HG02981 (cell line): Measurements from ENCODE around the gene TLE5.
"Not testable (repeated sequence)": the region's sequence is repeated elsewhere in the genome, so short reads cannot be mapped to it uniquely, and the experiment has no call there.

Source experiments
- ATAC-seq: cut with Tn5 transposase; IDR thresholded peaks from one replicate; pipeline ENCODE4 v1.9.1; 2021; ENCODE audit warnings: mild to moderate bottlenecking, moderate library complexity; ENCODE audit not compliant: unreplicated experiment

The TLE5 gene

DNA sequence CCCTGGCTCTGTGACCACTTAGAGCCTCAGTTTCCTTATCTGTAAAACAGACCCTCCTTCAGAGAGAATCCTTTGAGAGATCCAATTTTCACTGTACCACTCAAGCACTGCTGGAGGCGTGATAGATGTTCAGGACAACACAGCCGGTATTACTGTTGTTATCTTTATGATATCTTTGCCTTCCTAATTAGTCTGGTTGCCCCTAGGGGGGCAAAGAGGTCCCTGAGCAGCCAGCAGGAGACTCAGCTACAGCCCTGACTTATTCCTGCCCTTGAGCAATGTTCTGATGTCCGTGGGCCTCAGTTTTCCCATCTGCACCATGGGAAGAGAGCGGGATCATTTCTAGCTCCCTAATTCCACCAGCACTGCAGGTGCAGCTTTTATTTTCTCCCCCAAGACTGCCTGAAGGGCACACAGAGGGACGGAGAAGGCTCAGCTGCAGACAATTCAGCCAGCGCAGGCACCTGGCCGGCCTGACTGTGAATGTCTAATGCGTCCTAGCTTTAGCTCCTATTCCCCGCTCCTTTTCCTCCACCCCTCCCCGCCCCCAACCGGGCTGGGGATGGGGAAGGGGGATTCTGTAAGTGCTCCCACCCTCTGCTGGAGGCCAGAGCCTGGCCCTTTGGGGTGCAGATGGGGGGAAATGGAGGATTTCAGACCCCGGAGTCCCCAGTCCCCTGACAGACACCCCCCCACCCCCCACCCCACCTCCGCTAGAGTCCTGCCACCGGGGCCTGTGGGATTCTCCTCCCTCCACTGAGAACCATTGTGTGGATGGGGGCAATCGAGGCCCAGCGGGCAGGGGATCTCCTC, 16.2 kb downstream of the TLE5 start:
- no peak for ATAC-seq

DNA sequence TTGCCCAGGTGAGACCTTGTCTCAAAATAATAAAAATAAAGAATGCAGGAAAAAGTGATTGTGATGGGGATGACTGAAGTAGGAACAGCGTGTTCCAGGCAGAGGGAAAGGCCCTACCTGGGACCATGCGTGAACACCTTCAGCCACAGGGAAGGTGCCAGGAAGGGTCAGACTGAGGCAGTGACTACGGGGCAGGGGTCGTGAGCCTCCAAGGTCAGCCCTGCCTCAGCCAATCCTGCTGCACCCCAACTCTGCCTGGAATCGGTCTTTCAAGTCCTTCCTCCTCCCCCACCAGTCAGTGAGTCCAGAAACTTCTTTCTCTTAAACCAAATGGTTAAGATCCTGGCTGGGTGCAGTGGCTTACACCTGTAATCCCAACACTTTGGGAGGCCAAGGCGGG, 17.1 kb downstream of the TLE5 start:
- no peak for ATAC-seq

DNA sequence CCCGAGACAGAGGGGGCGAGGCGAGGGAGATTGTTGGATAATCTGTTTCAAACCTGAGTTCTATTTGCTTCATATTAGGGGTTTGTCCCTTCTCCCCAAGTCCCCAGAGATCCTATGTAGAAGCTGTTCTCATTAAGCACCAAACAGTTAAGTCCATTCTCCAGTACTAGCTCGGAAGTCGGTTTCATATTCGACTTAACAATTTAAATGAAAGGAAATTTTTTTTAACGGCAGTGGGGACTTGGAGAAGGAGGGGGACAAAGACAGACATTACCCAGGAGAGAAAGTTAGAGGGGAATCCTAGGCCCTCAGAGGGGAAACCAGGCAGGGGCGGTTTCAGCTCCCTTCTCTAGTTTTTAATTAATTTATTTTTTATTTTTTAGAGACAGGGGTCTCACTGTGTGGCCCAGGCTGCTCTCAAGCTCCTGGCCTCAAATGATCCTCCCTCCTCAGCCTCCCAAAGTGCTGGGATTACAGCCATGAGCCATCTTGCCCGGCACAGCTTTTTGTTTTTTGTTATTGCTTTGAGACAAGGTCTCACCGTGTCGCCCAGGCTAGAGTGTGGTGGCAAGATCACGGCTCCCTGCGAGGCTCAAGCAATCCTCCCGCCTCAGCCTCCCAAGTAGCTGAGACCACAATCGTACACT, 19.6 kb downstream of the TLE5 start:
- ATAC-seq = no peak

DNA sequence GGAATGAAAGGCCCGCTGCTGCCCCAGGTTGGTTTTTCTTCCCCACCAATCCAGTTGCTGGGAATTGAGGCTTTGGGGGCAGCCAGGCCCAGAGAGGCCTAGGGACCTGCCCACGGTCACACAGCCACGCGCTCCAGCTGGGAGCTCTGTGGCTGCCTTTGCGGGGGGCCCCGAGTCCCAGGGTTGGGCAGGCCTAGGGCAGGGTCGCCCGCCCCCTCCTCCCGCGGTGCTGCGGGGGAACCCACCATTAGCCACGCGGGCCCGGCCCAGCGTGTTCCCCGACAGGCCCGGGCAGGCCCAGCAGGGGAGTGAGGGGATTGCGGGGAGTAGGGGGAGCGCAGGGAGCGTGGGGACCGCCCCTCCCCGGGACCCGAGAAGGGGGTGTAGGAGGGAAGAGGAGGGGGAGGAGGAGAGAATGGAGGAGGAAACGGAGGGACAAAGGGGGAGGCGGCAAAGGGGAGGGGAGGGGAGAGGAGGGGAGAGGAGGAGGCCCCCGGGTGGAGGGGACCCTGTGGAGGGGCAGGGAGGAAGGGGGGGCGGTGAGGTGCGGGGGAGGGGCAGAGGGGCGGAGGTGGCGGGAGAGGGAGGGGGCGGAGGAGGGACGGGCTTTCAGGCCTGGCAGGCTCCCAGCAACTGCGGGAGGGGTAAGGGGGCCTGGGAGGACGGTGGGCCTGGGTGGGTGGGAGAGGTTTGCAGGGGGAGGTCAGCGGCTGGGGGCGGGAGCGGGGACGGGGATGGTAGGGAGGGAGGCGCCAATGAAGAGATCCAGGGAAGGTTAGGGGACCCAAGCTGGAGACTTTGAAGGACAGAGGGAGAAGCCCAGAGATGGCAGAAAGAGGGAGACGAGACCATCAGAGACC, 20.3 kb downstream of the TLE5 start:
- no peak for ATAC-seq

DNA sequence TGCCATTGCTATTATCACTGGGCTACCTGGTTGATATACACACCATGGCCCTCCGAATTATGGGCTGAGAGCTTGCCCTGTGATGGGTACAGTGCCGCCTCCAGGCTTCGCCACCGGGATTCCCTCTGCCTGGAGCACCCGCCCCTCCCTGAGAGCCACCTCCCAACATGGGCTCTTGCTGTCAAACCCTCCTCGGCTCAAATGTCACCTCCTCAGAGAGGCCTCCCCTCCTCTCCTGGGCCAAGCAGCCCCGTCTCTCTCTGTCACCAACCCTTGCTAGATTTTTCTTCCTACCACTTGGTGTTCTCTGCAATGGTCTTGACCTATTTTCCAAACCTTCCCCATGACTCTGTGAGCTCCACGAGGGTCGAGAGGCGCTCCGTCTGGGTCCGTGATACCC, 21.0 kb downstream of the TLE5 start:
- ATAC-seq = no peak

DNA sequence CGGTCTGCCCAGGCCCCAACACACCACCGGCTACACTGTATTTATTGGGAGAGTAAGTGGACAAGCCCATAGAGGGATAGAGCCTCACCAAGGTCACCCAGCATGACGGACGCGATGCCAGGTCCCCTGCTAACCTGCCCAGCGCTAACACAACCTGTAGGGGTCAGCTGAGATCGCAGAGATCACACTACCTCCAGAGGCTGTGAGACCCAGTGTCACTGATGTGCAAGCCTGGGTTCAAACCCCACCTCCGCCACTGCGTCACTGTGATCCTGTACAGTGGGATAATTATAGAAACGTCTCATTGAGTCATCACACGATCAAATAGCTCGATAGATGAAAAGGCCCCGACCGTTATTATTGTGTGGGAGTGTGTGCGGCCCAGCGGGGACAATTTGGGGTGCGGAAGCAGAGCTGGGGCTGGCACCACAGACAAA, 22.6 kb downstream of the TLE5 start:
- no peak for ATAC-seq

DNA sequence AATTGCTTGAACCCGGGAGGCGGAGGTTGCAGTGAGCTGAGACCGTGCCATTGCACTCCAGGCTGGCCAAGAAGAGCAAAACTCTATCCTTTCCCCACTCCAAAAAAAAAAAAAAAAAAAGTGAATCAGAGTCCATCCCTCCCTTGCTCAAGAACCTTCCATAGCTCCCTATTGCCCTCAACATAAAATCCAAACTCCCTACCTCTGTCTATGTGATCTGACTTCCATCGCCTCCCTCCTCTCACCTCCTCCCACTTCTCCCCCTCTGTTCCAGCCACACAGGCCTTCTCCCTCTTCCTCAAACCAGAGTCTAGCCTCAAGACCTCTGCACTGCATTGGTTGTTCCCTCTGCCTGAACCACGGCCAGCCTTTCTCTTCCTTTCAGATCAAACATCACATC, 23.2 kb downstream of the TLE5 start:
- ATAC-seq = no peak

DNA sequence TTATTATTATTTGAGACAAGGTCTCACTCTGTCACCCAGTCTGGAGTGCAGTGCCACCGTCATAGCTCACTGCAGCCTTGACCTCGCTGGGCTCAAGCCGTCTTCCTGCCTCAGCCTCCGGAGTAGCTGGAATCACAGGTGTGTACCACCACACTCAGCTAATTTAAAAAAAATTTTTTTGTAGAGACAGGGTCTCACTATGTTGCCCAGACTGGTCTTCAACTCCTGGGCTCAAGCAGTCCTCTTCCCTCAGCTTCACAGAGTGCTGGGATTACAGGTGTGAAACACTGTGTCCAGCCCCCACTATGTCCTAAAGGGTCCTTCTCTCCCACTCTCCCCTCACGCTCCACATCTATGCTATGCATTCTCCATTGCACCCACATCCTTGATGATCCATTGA, 24.1 kb downstream of the TLE5 start:
- ATAC-seq = no peak

DNA sequence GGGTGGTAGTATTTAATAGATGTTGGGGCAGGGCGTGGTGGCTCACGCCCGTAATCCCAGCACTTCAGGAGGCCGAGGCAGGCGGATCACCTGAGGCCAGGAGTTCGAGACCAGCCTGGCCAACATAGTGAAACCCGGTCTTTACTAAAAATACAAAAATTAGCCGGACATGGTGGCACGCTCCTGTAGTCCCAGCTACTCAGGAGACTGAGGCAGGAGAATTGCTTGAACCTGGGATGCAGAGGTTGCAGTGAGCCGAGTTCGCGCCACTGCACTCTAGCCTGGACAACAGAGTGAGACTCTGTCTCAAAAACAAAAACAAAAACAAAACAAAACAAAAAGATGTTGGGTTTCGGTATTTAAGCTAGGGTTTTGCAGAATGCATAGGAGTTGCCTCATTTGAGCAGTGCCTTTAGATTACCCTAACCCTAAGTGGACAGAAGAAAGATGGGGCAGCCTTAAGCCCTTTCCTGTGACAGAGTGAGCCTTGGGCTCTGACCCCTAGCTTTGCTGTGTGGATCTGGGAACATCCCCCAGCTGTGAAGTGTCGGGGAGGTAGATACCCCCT, 25.2 kb downstream of the TLE5 start:
- ATAC-seq = not testable (repeated sequence)

DNA sequence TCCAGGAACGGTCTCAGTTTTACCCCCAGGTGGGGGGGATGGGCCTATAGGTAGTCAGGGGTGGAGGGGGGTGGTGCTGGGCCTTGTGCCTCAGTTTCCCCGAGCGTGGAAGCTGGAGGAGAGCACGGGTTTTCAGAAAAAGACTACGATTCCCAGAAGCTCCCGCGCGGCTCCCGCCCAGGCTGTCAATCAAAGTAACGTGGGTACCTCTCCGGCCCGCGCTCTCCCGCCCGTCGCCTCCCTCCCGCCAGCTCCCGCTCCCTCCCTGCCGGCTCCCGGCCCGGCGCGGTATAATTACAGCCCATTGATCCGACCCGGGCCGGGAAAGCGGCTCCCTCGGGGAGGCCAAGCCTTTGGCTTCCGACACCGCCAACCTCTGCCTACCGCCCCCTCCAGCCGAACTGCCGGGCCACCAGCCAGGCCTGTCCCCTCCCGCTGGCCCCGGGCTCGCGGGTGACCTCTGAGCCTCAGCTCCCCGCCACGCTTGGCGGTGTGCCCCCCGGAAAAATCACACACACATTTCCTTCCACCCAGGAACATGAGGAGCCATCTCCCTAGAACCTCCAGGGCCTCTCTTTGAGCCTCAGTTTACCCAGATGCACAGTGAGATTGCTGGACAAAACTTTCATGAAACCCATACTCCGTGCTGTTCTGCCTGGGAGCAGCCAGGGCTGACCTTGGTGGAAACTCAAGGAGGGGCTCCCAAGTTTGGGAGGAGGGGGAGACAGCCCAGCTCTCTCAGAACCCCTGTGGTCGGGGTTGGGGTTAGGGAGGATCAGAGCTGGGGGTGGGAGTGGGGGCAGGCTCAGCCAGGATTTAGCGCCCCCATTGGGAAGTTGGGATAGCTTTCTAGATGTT, 25.9 kb downstream of the TLE5 start:
- peak; percentile 44 for ATAC-seq

DNA sequence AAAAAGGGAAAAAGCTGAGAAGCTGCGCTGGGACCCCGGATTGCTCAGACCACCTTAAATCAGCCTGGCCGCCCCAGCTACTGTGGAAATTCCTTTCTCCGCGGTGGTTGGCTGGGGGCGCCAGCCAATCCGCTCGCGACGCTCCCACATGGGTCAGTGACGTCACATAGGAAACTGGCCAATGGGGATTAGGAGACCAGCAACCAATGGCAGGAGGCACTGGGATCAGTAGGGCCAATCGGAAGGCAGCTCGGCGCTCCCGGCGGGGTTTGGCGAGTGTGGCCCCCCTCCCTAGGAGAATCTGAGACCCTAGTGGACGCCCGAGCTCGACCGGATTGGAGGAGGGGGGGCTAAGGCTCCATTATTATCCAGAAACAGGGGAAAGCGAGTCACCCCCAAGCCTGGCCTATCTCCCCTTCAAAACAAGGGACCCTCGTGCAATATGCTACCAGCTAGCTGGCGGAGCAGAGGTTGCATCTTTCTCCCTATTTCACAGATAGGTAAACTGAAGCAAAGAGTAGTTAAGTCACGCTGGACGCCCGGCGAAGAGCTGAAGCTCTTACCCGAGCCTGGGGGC, 26.7 kb downstream of the TLE5 start:
- ATAC-seq = peak; percentile 92

DNA sequence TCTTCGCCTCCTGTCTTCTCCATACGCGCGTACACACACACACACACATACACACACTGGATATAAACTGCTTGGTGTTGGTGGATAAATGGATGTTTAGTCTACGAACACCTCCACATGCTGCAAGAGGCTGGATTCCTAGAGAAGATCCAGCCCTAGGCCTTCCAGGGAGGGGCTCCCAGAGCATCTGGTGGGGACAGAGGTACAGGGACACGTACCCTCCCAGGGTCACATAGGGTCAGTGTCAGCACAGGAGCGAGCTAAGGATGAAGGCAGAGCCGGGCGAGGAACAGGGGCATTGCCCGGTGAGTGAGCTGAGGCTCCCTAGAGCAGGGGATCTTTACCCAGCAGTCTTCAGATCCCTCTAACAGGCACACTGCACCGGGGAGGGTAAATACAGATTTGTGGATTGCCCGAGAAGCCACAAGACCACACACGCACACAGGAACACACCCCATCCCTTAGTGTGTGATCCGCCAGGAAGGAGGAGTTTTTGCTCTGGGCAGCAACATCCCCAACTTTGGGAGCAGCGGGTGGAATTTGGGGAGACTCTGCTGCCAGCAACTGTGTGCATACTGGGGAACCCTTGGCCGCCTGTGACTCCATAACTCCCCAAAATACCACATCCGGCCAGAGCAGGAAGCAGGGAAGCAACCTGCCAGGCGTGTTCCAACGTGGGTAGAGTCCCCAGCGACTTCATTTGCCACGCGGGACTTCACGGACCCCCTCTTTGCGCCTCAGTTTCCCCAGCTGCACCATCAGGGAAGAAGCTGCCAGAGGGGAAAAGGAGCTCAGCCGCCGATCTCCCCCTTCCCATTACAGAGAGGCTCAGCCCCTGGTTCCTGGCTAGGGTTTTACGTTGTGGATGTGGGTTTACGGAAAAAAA, 27.4 kb downstream of the TLE5 start:
- no peak for ATAC-seq

DNA sequence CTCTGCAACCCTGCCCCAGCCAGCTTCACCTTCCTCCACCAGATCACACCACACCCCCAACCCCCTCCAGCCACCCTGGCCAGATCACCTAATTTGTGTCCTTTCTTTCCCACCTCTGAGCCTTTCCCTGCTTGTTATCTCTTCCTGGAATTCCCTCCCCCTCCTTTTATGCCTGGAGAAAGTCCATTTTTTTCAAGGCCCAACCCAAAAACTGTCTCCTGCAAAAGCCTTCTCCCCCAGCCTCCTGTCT, 28.0 kb downstream of the TLE5 start:
- ATAC-seq = no peak

DNA sequence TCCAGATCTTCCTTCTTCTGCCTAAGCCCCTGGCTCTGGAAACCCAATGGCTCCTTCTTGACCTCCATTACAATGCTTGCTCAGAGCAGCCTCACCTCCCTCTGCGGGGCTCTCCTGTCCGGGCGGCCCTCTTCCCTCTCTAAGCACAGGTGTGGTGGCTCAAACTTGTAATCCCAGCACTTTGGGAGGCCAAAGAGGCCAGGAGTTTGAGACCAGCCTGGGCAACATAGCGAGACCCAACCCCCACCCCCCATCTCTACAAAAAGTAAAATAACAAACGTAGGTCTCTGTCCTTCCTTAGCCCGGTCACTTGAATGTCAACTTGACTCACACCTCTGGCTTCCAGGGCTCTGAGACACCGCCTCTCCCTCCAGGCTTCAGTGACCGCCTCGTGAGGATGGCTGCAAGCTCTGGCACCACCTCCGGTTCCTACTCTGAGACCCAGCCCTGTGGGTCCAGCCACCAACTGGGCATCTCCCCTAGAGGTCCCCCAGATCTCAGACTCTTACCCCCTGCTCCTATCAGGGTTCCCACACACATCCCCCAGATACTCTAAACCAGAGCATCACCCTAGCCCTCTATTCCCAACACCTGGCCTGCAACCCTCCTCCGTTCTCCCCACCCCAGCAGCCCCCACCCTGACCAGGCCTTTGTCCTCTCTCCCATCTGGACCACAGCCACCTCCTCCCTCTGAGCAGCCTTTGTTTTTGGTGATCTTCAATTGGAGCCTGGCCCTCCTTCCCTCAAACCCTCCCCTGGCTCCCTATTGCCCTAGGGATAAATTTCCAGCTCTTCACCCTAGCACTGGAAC, 28.5 kb downstream of the TLE5 start:
- ATAC-seq = no peak

DNA sequence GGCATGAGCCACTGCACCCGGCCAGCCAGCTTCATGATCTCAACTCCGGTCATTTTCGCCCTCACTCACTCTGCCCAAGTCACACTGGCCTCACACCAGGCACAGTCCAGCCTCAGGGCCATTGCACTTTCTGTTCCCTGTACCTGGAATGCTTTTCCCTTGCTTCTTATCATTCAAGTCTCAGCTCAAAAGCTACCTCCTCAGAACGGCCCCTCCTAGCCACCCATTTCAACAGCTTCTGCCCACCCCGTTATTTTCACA, 30.8 kb downstream of the TLE5 start:
- ATAC-seq = no peak

DNA sequence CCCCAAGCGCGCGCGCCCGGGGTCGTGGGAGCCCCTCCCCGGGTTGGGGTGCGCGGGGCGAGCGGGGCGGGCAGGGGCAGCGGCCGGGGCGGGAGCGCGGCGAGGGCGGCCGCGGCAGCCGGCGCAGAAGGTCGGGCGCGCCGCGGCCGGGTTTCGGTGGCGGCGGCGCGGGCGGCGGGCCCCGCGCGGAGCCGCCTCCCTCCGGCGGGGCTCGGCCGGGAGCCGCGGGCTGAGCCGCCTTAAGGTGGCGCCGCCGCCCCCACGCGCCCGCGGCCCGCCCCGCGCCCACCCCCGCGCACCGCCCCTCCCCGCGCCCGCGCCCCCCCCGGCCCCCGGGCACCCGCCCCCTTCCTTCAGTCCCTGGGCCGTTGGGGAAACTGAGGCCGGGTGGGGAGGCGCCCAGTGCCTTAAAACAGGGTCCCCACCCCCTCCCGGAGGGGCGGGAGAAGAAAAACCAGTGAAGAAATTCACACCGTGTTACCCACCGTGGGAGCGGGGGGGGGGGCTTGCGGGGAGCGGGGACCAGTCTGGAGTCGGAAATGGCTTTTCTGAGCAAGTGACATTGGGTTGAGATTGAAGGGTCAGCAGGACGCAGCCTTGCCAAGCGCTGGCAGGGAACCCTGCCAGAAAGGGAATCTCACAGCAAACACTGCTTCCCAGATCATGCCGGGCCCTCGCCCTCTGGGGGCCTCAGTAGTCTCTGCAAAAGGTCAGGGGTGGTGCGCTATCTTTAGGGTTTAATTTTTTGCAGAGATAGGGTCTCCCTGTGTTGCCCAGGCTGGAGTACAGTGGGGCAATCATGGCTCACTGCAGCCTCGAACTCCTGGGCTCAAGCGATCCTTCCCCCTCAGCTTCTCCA, 33.0 kb downstream of the TLE5 start, which contains the start of gene TLE2:
TSS of gene TLE2 (minus strand) at position 216 of the 859 bp plus-strand sequence. CDS start 376 bp downstream, outside the sequence.
- ATAC-seq = no peak

DNA sequence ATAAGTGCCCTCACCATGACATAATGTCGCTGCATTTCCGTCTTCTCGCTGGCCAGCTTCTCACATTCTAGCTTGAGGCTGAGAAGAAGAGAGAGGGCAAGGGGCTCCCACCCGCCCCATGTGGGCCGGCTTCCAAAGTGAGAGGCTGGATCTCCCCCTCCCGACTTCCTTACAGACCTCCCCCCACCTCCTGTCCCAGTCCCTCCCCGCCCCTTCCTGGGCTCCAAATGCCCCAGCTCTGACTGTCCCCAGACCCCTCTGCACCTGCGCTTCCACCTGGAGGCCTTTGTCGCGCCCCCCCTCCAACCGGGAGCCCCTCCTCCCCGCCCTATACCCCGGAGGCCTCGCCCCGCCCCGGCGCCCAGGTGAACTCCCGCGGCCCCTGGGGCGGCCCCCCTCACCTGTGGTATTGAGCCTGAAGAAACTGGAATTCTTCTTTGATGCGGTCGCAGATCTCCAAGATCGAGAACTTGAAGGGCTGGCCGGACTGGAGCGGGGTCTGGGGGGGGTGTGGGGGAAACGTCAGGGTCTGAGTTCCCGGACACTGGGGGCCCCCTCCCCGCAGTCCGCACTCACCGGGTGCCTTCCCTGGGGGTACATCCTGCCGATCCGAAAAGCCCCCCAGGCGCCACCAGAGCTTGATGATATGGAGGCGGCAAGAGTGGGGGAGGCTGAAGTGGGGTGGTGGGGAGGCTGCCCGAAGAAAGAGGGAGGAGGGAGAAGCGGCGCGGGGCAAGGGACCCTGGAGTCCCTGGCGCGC, 33.8 kb downstream of the TLE5 start:
- ATAC-seq = no peak
